Measurements from ENCODE around the gene ADGRG3. TPM values are rescaled to one million over a fixed set of nuclear protein-coding genes. Genes with fewer than 3 reads are reported as not detected.
A peak's percentile ranks its signal among the peaks of the same experiment; 100 is the strongest.

ADGRG3 gene
- total RNA-seq, 4 donors from 2014 or later, result 1.0 to 3.2 (median 2.5) TPM; not detected in 1

- no peak for TF ChIP-seq POLR2A (IDR thresholded peaks at IDR 0.05)
- TF ChIP-seq, protein P1, sequence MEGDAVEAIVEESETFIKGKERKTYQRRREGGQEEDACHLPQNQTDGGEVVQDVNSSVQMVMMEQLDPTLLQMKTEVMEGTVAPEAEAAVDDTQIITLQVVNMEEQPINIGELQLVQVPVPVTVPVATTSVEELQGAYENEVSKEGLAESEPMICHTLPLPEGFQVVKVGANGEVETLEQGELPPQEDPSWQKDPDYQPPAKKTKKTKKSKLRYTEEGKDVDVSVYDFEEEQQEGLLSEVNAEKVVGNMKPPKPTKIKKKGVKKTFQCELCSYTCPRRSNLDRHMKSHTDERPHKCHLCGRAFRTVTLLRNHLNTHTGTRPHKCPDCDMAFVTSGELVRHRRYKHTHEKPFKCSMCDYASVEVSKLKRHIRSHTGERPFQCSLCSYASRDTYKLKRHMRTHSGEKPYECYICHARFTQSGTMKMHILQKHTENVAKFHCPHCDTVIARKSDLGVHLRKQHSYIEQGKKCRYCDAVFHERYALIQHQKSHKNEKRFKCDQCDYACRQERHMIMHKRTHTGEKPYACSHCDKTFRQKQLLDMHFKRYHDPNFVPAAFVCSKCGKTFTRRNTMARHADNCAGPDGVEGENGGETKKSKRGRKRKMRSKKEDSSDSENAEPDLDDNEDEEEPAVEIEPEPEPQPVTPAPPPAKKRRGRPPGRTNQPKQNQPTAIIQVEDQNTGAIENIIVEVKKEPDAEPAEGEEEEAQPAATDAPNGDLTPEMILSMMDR (IDR thresholded peaks at IDR 0.05), result no peak
- H3K4me1 ChIP-seq, result peaks cover 0 to 11% of the 10 kb centered on the region in 2 donors
- H3K27ac ChIP-seq, result peak overlapping the region in 1 of 2 donors; percentile 34
- H3K36me3 ChIP-seq, result no peaks in the 10 kb centered on the region
- intact Hi-C loops (cut with DNase I; ENCODE audit: low total_unique reads), result no loop called here
- H3K27me3 ChIP-seq, result no peaks in the 10 kb centered on the region
- DNase-seq, result no peak
- H3K4me3 ChIP-seq, result no peak overlapping the region
- no peaks in the 10 kb centered on the region for H3K9me3 ChIP-seq
Measured at GRCh38 chr16:57732037-57732436, 63.9 kb downstream of the ADGRG3 start.

DNA sequence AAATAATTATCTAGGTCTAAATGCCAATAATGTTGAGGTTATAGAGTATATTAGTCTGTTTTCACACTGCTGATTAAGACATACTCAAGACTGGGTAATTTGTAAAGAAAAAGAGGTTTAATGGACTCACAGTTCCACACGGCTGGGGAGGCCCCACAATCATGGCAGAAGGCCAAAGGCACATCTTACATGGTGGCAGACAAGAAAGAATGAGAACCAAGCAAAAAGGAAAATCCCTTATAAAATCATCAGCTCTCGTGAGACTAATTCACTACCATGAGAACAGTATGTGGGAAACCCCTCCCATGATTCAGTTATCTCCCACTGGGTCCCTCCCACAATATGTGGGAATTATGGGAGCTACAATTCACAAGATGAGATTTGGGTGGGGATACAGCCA, 64.6 kb downstream of the ADGRG3 start:
- DNase-seq, result no peak
- TF ChIP-seq POLR2A (IDR thresholded peaks at IDR 0.05), result no peak
- TF ChIP-seq, protein P1 (IDR thresholded peaks at IDR 0.05), result no peak
- H3K4me3 ChIP-seq, result no peak overlapping the region
- H3K4me1 ChIP-seq, result peaks cover 0 to 11% of the 10 kb centered on the region in 2 donors
- peak overlapping the region in 1 of 2 donors; percentile 34 for H3K27ac ChIP-seq
- H3K36me3 ChIP-seq, result no peaks in the 10 kb centered on the region
- intact Hi-C loops (cut with DNase I; ENCODE audit: low total_unique reads), result no loop called here
- no peaks in the 10 kb centered on the region for H3K9me3 ChIP-seq
- no peaks in the 10 kb centered on the region for H3K27me3 ChIP-seq

- intact Hi-C loops (cut with DNase I; ENCODE audit: low total_unique reads), result no loop called here
- TF ChIP-seq, protein P1 (IDR thresholded peaks at IDR 0.05), result no peak
- TF ChIP-seq POLR2A (IDR thresholded peaks at IDR 0.05), result no peak
- H3K27ac ChIP-seq, result peak overlapping the region; percentile 78 to 89
- H3K36me3 ChIP-seq, result no peaks in the 10 kb centered on the region
- H3K9me3 ChIP-seq, result no peaks in the 10 kb centered on the region
- H3K27me3 ChIP-seq, result no peaks in the 10 kb centered on the region
- DNase-seq, result no peak
- H3K4me3 ChIP-seq, result peak overlapping the region; percentile 64 to 81
- H3K4me1 ChIP-seq, result peaks cover 0 to 11% of the 10 kb centered on the region in 2 donors
Measured at GRCh38 chr16:57734308-57734924, 66.3 kb downstream of the ADGRG3 start.

GRCh38 chr16:57734925-57735754, 67.0 kb downstream of the ADGRG3 start:
- peak; percentile 45 to 48 for TF ChIP-seq POLR2A (IDR thresholded peaks at IDR 0.05)
- TF ChIP-seq, protein P1 (IDR thresholded peaks at IDR 0.05), result no peak
- H3K27me3 ChIP-seq, result no peaks in the 10 kb centered on the region
- no peaks in the 10 kb centered on the region for H3K36me3 ChIP-seq
- peak overlapping the region; percentile 69 to 81 for H3K4me3 ChIP-seq
- H3K9me3 ChIP-seq, result no peaks in the 10 kb centered on the region
- DNase-seq, result peak; percentile 97 to 99
- intact Hi-C loops (cut with DNase I; ENCODE audit: low total_unique reads), result no loop called here
- H3K4me1 ChIP-seq, result peaks cover 0 to 11% of the 10 kb centered on the region in 2 donors
- H3K27ac ChIP-seq, result peak overlapping the region; percentile 78 to 89
